BLaER1 treated with 17β-estradiol and CSF1 and Interleukin-3, amounts not matched to agents 10 nM and 100 nM (cell line): ENCODE measurements around the gene TENM4.
A peak's percentile ranks its signal among the peaks of the same experiment; 100 is the strongest.

ENCODE experiments used
- H3K27ac ChIP-seq, 11 experiments: shearing (Covaris generic); formaldehyde crosslinking; 2 replicates each; pipeline ENCODE4 v1.8.1; 2022
- H3K27me3 ChIP-seq, 11 experiments: shearing (Covaris generic); formaldehyde crosslinking; 2 replicates each; pipeline ENCODE4 v1.8.1; 2022
- H3K36me3 ChIP-seq, 11 experiments: shearing (Covaris generic); formaldehyde crosslinking; 2 replicates each; pipeline ENCODE4 v1.8.1; 2022
- H3K4me1 ChIP-seq, 10 experiments: shearing (Covaris generic); formaldehyde crosslinking; 2 replicates each; pipeline ENCODE4 v1.8.1; 2022
- H3K4me2 ChIP-seq, 11 experiments: shearing (Covaris generic); formaldehyde crosslinking; 2 replicates each; pipeline ENCODE4 v1.8.1; 2022
- H3K4me3 ChIP-seq, 10 experiments: shearing (Covaris generic); formaldehyde crosslinking; 2 replicates each; pipeline ENCODE4 v1.8.1; 2022
- H3K9ac ChIP-seq, 11 experiments: shearing (Covaris generic); formaldehyde crosslinking; 2 replicates each; pipeline ENCODE4 v1.8.1; 2022
- H3K9me3 ChIP-seq, 11 experiments: shearing (Covaris generic); formaldehyde crosslinking; replicated peaks in 1 of 11; 2 replicates each; pipeline ENCODE4 v1.8.1; 2022
- H4K20me1 ChIP-seq, 11 experiments: shearing (Covaris generic); formaldehyde crosslinking; 2 replicates each; pipeline ENCODE4 v1.8.1; 2022
- Cebpa-rat ChIP-seq, 11 experiments: shearing (Covaris generic); IDR thresholded peaks; 2 replicates each; pipeline ENCODE4 v1.8.1; 2022

The TENM4 gene

DNA sequence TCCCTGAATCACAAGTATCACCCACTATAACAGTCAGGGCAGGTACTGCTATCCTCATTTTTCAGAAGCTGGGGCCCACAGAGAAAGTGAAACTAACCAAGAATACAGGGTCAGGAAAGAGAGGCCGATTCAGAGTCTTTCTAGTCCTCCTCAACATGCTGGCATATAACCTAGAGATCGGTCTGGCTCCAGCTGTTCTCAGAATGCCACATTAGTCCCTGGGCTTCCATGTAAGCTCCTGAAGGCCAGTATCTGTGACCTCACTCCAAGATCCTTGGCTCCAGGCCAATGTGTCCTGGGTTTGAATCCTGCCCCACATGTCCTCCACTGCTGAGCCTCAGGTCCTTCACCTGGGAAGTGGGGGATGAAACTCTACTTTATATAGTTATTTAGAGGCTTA is 50.4 kb downstream of the TENM4 start:
- no peak for TF ChIP-seq Cebpa-rat (IDR thresholded peaks at IDR 0.05)
- 0 out of 22 replicates have a peak overlapping the region, but pooled peaks of 1 of the 11 experiments have one; percentile 7 for H3K4me2 ChIP-seq

DNA sequence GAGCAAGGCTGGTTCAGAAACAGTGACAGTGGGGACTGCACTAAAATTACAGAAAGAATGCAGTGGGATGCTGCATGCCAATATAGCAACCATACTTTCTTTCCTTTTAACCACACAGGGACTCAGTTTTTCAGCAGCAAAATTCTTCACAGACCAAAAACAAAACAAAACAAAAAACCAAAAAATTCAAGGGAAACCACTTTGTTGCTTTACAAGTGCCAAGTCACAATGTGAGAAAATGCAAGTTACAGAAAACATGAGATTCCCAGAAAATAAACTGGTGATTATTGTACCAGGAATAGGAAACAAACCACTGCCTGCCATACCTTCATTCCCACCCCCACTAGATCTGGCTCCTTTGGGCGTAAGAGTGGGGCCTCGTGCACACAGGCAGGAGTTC is 52.6 kb downstream of the TENM4 start:
- TF ChIP-seq Cebpa-rat (IDR thresholded peaks at IDR 0.05), result no peak
- Histone ChIP-seq H3K36me3 (no peaks in the 10 kb centered on the region; a peak in 1 of 22 replicates), H3K27me3 (peaks cover 0 to 95% (median 0%) of the 10 kb centered on the region in 11 experiments; a peak in 8 of 22 replicates), H3K4me2 (peak overlapping the region in 8 of 11 experiments; percentile 4 to 66 (median 31); a peak in 6 of 22 replicates), H4K20me1 (peaks cover 0 to 15% (median 0%) of the 10 kb centered on the region in 11 experiments; a peak in 5 of 22 replicates), H3K4me1 (peaks cover 6 to 20% (median 12%) of the 10 kb centered on the region in 10 experiments; a peak in 15 of 20 replicates), H3K27ac (no peak overlapping the region), H3K9ac (no peak overlapping the region), H3K9me3 (no peaks in the 10 kb centered on the region), H3K4me3 (no peak overlapping the region)

More for the DNA sequence above, 50.4 kb downstream of the TENM4 start:
- Histone ChIP-seq H3K9ac (no peak overlapping the region), H3K9me3 (no peaks in the 10 kb centered on the region), H3K4me1 (peaks cover 6 to 20% (median 12%) of the 10 kb centered on the region in 10 experiments; a peak in 15 of 20 replicates), H4K20me1 (peaks cover 0 to 25% (median 0%) of the 10 kb centered on the region in 11 experiments; a peak in 4 of 22 replicates), H3K27ac (no peak overlapping the region), H3K36me3 (no peaks in the 10 kb centered on the region; a peak in 1 of 22 replicates), H3K27me3 (peaks cover 0 to 95% (median 0%) of the 10 kb centered on the region in 11 experiments; a peak in 8 of 22 replicates), H3K4me3 (no peak overlapping the region)

DNA sequence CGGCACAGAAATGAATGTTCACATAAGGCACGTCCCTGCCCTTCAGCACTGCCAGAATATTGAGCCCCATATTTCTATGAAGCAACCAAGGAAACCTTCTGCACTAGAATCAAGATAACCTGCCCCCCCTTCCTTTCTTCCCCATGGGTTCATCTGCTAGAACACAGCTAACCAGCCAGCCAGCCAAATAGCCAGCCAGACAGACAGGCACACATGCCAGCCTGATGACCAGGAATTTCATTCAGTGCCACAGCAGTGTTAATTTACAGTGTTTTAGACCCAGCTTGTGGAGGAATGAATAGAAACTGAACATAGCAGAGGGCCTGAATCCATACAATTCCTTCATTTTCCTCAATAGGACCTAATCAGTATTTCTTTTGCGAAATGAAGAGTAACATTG is 57.0 kb downstream of the TENM4 start:
- no peak for TF ChIP-seq Cebpa-rat (IDR thresholded peaks at IDR 0.05)

DNA sequence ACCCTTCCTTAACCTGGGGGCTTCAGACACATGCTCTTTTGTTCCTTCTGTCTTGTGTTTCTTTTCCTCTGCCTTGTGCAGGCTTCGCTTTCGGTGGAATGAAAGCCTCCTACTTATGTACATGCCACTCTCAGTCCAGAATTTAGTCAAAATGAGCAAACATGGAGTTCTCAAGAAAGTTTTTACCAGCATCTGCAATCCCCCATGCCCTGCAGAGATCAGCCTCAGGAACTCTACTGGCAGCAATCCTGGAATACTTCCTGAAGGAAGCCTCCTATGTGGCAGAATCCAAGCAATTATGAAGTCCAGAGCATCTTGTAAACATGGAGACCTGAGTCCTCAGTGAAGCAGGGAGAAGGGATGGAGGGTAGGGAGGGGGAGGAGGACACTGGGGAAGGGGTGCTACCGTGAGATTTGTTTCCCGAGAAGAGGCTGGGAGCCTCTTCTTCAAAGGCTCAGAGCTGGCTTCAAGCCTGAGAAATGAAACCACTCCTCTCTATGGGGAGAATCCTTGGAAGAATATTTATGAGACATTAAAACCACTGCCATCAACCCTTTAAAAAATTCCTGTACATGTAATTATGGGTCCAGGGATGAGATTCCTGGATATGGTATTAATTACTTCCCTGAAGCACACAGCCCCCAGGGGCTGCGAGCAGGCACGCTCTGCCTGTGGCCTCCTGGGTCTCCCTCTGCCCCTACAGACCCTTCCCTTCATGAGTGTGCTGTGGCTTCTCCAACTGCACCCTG is 58.4 kb downstream of the TENM4 start:
- peaks cover 0 to 14% (median 8%) of the 10 kb centered on the region in 10 experiments; a peak in 14 of 20 replicates for H3K4me1 ChIP-seq
- H3K27ac ChIP-seq, result no peak overlapping the region

More for the DNA sequence above, 57.0 kb downstream of the TENM4 start:
- Histone ChIP-seq H3K9me3 (no peaks in the 10 kb centered on the region), H3K9ac (no peak overlapping the region), H4K20me1 (peaks cover 0 to 31% (median 0%) of the 10 kb centered on the region in 11 experiments; a peak in 6 of 22 replicates), H3K27me3 (peaks cover 0 to 95% (median 0%) of the 10 kb centered on the region in 11 experiments; a peak in 8 of 22 replicates), H3K4me1 (peaks cover 6 to 15% (median 11%) of the 10 kb centered on the region in 10 experiments; a peak in 15 of 20 replicates), H3K4me3 (no peak overlapping the region), H3K4me2 (no peak overlapping the region), H3K36me3 (no peaks in the 10 kb centered on the region; a peak in 1 of 22 replicates), H3K27ac (no peak overlapping the region)

DNA sequence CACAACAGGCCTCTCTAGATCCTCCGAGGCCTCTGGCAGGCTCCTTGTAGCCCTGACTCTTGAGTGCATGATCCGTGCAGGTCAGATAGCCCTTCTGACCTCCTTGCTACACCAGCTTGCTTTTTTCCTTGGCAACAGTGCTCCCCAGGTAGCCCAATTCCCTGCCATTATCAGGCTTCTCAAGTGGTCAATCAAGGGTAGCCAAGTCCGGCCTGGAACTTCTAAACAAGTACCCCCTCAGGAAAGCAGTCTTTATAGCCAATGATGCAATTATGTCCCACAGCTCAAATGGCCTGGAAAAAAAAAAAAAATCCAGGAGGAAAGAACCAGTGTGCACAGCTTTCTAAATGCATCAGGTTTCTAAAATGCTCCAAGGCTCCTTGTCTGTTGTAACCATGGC is 59.8 kb downstream of the TENM4 start:
- H3K36me3 ChIP-seq, result no peaks in the 10 kb centered on the region
- H3K4me2 ChIP-seq, result no peak overlapping the region
- no peak overlapping the region for H3K9ac ChIP-seq
- peaks cover 0 to 11% (median 0%) of the 10 kb centered on the region in 11 experiments; a peak in 3 of 22 replicates for H3K9me3 ChIP-seq
- peaks cover 0 to 99% (median 0%) of the 10 kb centered on the region in 11 experiments; a peak in 8 of 22 replicates for H3K27me3 ChIP-seq
- H4K20me1 ChIP-seq, result peaks cover 0 to 46% (median 0%) of the 10 kb centered on the region in 11 experiments; a peak in 6 of 22 replicates
- no peak for TF ChIP-seq Cebpa-rat (IDR thresholded peaks at IDR 0.05)
- peaks cover 0 to 21% (median 0%) of the 10 kb centered on the region in 10 experiments; a peak in 8 of 20 replicates for H3K4me1 ChIP-seq
- no peak overlapping the region for H3K27ac ChIP-seq
- no peak overlapping the region for H3K4me3 ChIP-seq

More for the DNA sequence above, 58.4 kb downstream of the TENM4 start:
- Histone ChIP-seq H3K36me3 (no peaks in the 10 kb centered on the region), H3K9me3 (no peaks in the 10 kb centered on the region), H3K27me3 (peaks cover 0 to 97% (median 0%) of the 10 kb centered on the region in 11 experiments; a peak in 8 of 22 replicates), H3K4me3 (no peak overlapping the region), H4K20me1 (peaks cover 0 to 35% (median 0%) of the 10 kb centered on the region in 11 experiments; a peak in 6 of 22 replicates), H3K4me2 (no peak overlapping the region), H3K9ac (no peak overlapping the region)
- TF ChIP-seq Cebpa-rat (IDR thresholded peaks at IDR 0.05), result no peak

DNA sequence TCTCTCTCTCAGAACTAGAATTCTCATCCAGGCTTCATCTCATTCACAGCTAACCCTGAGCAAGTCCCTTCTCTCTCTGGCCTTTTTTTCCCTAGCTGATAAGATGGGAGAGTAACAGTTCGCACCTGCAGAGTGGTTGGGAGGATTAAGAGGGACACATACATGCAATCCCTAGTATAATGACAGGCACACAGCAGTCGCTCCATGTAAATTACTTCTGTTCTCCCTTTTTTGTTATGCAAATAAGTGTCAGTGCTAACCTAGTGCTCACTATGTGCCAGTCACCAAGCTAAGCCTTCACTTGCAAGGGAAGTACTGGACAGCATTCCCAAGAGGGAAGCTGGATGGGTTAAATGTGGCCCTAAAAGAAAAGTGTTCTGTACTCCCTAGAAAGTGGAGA is 63.4 kb downstream of the TENM4 start:
- Histone ChIP-seq H3K4me1 (peaks cover 0 to 21% (median 0%) of the 10 kb centered on the region in 10 experiments; a peak in 8 of 20 replicates), H3K27ac (no peak overlapping the region), H3K4me2 (peak overlapping the region in 5 of 11 experiments; percentile 13 to 48 (median 36); a peak in 7 of 22 replicates), H4K20me1 (peaks cover 0 to 36% (median 0%) of the 10 kb centered on the region in 11 experiments; a peak in 6 of 22 replicates), H3K36me3 (no peaks in the 10 kb centered on the region), H3K9me3 (peaks cover 0 to 11% (median 0%) of the 10 kb centered on the region in 11 experiments; a peak in 3 of 22 replicates), H3K27me3 (peaks cover 0 to 68% (median 0%) of the 10 kb centered on the region in 11 experiments; a peak in 7 of 22 replicates), H3K4me3 (no peak overlapping the region), H3K9ac (no peak overlapping the region)
- TF ChIP-seq Cebpa-rat (IDR thresholded peaks at IDR 0.05), result no peak

DNA sequence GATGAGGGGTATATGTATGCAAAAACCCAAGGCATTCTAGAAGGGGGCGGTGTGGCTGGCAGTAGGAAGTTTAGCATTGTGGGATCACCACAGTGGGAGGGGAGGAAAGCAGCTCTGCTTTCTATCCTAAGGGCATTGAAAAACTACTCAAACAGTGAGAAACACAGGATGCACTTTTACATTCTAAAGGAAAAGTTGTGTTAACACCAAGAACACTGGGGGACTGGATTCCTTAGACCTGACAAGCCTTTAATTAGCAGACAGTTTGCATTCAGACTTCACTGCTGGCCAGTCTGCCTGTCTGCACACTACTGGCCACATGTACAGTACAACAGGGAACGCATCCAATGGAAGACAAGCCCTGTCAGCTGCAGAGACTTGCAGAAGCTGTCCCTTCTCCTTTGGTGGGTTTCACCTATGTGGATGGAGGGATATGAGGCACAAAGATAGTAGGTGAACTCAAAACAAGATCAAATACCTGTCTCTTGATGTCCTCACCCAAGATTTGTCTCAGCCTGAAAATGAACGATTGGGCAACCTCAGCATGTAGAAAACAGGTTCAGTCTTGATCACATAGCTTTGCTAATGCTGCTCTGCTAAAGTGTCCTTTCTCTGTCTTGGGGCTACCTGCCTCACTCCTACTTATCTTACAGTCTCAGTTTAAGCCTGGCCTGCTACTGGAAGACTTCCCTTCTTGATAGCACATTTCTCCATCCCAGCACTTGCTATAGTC is 64.8 kb downstream of the TENM4 start:
- H3K27me3 ChIP-seq, result peaks cover 0 to 54% (median 0%) of the 10 kb centered on the region in 11 experiments; a peak in 6 of 22 replicates
- H3K4me3 ChIP-seq, result no peak overlapping the region
- peaks cover 0 to 29% (median 0%) of the 10 kb centered on the region in 10 experiments; a peak in 9 of 20 replicates for H3K4me1 ChIP-seq
- no peaks in the 10 kb centered on the region for H3K36me3 ChIP-seq
- TF ChIP-seq Cebpa-rat (IDR thresholded peaks at IDR 0.05), result no peak
- peaks cover 0 to 11% (median 0%) of the 10 kb centered on the region in 11 experiments; a peak in 3 of 22 replicates for H3K9me3 ChIP-seq
- no peak overlapping the region for H3K27ac ChIP-seq
- peaks cover 0 to 25% (median 0%) of the 10 kb centered on the region in 11 experiments; a peak in 5 of 22 replicates for H4K20me1 ChIP-seq
- H3K4me2 ChIP-seq, result no peak overlapping the region
- no peak overlapping the region for H3K9ac ChIP-seq

DNA sequence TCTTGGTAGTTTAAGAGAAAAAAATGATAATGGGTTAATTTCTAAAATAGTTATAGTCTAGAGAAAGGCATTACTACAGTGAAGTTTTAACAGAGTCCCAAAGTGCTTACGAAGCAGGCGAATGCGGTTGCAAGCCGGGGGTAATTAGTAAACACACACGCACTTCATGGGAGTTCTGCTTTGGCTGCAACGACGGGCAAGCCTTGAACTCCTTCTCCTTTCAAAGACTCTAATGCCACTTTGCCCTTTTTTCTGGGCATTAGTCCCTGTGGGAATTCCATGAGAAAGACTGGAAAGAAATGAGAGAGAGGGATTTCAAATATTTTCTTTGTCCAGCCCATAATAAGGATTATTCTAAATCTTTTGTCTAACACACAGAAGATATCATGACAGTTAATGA is 66.1 kb downstream of the TENM4 start:
- H3K4me1 ChIP-seq, result peaks cover 0 to 39% (median 8%) of the 10 kb centered on the region in 10 experiments; a peak in 15 of 20 replicates
- peaks cover 0 to 11% (median 0%) of the 10 kb centered on the region in 11 experiments; a peak in 3 of 22 replicates for H3K9me3 ChIP-seq
- peaks cover 0 to 42% (median 0%) of the 10 kb centered on the region in 11 experiments; a peak in 6 of 22 replicates for H3K27me3 ChIP-seq
- TF ChIP-seq Cebpa-rat (IDR thresholded peaks at IDR 0.05), result no peak
- no peak overlapping the region for H3K4me2 ChIP-seq
- H3K27ac ChIP-seq, result no peak overlapping the region
- H4K20me1 ChIP-seq, result peaks cover 0 to 22% (median 0%) of the 10 kb centered on the region in 11 experiments; a peak in 3 of 22 replicates
- H3K36me3 ChIP-seq, result no peaks in the 10 kb centered on the region
- no peak overlapping the region for H3K9ac ChIP-seq
- H3K4me3 ChIP-seq, result no peak overlapping the region
